ENCODE measurements around the gene DRP2. TPM values are rescaled to one million over a fixed set of nuclear protein-coding genes. Genes with fewer than 3 reads are reported as not detected.

The DRP2 gene, protein sequence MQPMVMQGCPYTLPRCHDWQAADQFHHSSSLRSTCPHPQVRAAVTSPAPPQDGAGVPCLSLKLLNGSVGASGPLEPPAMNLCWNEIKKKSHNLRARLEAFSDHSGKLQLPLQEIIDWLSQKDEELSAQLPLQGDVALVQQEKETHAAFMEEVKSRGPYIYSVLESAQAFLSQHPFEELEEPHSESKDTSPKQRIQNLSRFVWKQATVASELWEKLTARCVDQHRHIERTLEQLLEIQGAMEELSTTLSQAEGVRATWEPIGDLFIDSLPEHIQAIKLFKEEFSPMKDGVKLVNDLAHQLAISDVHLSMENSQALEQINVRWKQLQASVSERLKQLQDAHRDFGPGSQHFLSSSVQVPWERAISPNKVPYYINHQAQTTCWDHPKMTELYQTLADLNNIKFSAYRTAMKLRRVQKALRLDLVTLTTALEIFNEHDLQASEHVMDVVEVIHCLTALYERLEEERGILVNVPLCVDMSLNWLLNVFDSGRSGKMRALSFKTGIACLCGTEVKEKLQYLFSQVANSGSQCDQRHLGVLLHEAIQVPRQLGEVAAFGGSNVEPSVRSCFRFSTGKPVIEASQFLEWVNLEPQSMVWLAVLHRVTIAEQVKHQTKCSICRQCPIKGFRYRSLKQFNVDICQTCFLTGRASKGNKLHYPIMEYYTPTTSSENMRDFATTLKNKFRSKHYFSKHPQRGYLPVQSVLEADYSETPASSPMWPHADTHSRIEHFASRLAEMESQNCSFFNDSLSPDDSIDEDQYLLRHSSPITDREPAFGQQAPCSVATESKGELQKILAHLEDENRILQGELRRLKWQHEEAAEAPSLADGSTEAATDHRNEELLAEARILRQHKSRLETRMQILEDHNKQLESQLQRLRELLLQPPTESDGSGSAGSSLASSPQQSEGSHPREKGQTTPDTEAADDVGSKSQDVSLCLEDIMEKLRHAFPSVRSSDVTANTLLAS
- total RNA-seq (2022; extraction: Qiagen RNA extraction; ENCODE audit: low read depth): 0.10 to 0.21 TPM (median 0.18 TPM) in 5 replicates

GRCh38 chrX:101219116-101219863, at the start of gene DRP2:
Gene DRP2 (plus strand): TSS chrX:101219786. CDS start chrX:101231648, 11,862 bp downstream.

GRCh38 chrX:101290957-101291603, 71.5 kb downstream of the DRP2 start, which contains the start of gene TAF7L:
Gene TAF7L (minus strand): TSS chrX:101291334. CDS start chrX:101287543, 3,791 bp downstream.

Other genes starting within 250 kb of the DRP2 start
- 12.9 to 15.5 TPM (median 15.0 TPM) in 5 replicates for gene TRMT2B, start 167.7 kb upstream of the DRP2 start, total RNA-seq (2022; extraction: Qiagen RNA extraction; ENCODE audit: low read depth)
- gene TMEM35A, start 140.9 kb upstream of the DRP2 start, total RNA-seq (2022; extraction: Qiagen RNA extraction; ENCODE audit: low read depth): not detected in 5 replicates
- 6.3 to 13.3 TPM (median 12.2 TPM) in 5 replicates for gene CENPI, start 121.6 kb upstream of the DRP2 start, total RNA-seq (2022; extraction: Qiagen RNA extraction; ENCODE audit: low read depth)
- 0.06 to 0.24 TPM (median 0.22 TPM) in 3 of 5 replicates, not detected in the others for gene TAF7L, start 71.5 kb downstream of the DRP2 start, total RNA-seq (2022; extraction: Qiagen RNA extraction; ENCODE audit: low read depth)
- 28.2 to 35.5 TPM (median 29.9 TPM) in 5 replicates for gene TIMM8A, start 129.0 kb downstream of the DRP2 start, total RNA-seq (2022; extraction: Qiagen RNA extraction; ENCODE audit: low read depth)
- 0.08 to 0.37 TPM (median 0.23 TPM) in 5 replicates for gene BTK, start 166.4 kb downstream of the DRP2 start, total RNA-seq (2022; extraction: Qiagen RNA extraction; ENCODE audit: low read depth)
- 2,389 to 3,501 TPM (median 2,688 TPM) in 5 replicates for gene RPL36A, start 171.2 kb downstream of the DRP2 start, total RNA-seq (2022; extraction: Qiagen RNA extraction; ENCODE audit: low read depth)
- gene GLA, start 188.1 kb downstream of the DRP2 start, total RNA-seq (2022; extraction: Qiagen RNA extraction; ENCODE audit: low read depth): 179 to 225 TPM (median 196 TPM) in 5 replicates
- gene HNRNPH2, start 188.4 kb downstream of the DRP2 start, total RNA-seq (2022; extraction: Qiagen RNA extraction; ENCODE audit: low read depth): 45.5 to 67.1 TPM (median 62.0 TPM) in 5 replicates